Activated CD8-positive, alpha-beta memory T cell treated with anti-CD3 and anti-CD28 coated beads, Interleukin-2, amount 50 U/mL, for 24 hours (primary cell): ENCODE measurements around the gene MRI1.

Experiments used
- DNase-seq: peaks from one replicate; pipeline ENCODE4 v3.0.0-alpha.2; 2020; ENCODE audit errors: extremely low read depth

The MRI1 gene

DNA sequence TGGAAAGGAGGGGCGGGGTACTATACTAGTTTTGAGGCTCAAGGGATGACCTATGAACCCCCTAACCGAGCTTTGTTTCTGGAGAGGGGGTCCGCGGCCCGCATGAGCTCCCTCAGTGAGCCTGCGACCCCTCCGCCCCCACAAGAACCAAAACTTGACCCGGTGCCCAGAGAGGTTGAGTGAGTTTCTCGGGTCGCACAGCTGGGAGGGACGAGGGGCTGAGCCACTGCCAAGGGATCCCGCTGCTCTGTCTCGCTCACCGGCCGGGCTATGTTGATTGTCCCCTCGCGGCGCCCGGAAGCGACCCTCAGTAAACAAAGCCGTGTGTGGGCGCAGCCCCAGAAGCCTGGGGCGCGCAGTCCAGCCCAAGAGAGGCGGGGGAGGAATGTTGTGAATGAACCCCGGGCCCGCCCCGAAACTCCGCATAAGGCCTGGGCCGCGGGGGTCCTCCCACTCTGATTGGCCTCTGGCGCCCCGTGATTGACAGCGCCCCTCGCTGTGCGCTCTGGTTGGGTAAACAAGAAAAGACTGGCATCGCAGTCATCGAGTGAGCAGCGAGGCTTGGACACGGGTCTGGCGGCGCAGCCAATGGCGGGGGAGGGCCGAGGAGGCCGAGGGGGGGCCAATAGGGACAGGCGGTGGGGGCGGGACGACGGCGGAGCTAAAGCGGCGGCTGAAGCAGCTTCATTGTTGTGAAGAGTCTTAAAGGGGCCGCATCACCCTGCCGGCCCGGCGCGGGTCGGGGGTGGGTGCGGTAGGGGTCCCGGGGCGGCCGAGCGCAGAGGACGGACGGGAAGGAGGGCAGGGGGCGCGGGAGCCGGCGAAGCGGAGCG, 30.7 kb downstream of the MRI1 start, which contains the start of gene ZSWIM4:
TSS of gene ZSWIM4 (plus strand) at position 687 of the 833 bp plus-strand sequence. CDS start 206 bp downstream, outside the sequence.
- DNase-seq, result peak; percentile 90

DNA sequence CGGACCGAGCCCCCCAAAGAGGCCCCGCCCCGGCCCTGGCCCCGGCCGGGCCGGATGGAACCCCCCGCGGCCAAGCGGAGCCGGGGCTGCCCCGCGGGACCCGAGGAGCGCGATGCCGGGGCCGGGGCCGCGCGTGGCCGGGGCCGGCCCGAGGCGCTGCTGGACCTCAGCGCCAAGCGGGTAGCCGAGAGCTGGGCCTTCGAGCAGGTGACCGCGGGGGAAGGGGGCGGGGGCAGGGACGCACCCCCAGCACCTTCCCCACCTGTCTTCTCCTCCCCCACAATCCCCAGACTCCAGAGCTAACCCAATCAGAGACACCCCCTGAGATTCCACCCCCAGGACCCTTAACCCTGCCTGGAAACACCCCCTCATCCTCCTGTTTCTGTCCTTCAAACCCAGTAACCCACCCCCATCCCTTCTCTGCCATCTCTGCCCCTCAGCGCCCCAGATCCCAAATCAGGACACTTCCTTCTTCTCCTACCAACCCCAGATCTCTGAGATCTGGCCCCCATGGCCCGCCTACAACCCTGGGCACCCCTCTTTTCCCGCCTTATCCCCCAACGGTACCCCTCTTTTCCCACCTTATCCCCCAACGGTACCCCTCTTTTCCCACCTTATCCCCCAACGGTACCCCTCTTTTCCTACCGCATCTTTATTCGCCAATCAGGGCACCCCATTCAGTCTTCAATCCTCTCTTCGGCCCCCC, 31.4 kb downstream of the MRI1 start:
- no peak for DNase-seq

- no peak for DNase-seq
Measured at GRCh38 chr19:13796301-13797057, 32.2 kb downstream of the MRI1 start.

GRCh38 chr19:13797058-13797440, 32.7 kb downstream of the MRI1 start:
- DNase-seq, result no peak

DNA sequence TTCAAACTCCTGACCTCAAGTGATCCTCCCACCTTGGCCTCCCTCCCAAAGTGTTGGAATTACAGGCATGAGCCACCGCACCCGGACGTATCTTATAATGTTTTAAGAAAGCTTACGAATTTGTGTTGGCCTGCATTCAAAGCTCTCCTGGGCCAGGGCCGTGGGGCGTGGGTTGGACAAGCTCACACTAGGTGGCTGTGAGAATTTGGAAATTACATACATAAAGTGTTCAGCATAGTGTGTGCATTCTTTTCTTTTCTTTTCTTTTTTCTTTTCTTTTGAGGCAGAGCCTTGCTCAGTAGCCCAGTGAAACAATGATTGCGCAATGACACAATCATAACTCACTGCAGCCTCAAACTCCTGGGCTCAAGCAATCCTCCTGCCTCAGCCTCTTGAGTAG, 33.5 kb downstream of the MRI1 start:
- no peak for DNase-seq

- DNase-seq, result no peak
Measured at GRCh38 chr19:13799669-13800068, 35.3 kb downstream of the MRI1 start.

DNA sequence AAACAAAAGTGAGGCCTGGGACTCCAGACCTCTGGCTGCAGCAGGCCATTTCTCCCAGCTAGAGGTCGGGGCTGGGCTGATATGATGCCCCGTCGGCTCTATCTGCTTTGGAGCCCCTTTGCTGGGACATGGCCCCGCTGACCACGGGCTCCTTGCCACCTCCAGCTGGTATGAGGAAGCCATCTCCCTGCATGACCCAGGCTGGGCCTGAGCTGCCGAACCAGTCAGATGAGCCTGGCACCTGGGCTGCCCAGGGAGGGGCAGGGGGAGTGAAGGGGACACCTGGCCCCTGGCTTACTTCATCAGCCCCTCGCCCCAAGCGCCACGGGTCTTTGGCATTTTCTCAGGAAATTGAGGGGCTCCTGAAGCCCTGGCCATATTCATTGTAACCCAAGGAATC, 38.7 kb downstream of the MRI1 start:
- DNase-seq, result no peak

DNA sequence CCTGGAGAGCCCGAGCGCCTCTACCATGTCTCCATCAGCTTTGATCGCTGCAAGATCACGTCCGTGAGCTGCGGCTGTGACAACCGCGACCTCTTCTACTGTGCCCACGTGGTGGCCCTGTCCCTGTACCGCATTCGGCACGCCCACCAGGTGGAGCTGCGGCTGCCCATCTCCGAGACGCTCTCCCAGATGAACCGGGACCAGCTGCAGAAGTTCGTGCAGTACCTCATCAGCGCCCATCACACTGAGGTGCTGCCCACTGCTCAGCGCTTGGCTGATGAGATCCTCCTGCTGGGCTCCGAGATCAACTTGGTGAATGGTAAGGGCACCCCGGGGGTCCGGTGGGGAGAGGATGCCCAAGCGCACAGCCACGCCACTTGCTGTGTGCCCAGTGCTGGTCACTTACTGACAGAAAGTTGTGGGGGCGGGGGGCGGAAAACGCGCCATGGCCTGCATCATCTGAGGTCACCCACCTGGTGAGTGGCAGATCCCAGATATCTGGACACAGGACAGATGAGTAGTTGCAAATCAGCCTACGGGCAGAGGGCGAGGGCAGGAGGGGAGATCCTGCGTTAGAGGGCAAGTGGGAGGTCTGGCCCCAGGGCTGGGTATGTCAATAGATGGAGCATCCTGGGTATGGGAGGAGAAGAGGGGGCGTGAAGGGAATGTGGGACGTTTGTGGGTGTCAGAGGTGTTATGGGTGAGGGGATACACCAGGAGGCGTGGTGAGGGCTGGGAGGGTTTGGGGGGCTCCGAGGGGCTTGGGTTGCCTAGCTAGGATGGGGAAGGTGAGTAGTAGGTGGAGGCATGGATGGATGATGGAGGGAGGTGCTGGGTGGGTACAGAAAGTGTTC, 40.7 kb downstream of the MRI1 start:
- DNase-seq, result no peak

GRCh38 chr19:13806728-13807127, 42.4 kb downstream of the MRI1 start:
- no peak for DNase-seq

DNA sequence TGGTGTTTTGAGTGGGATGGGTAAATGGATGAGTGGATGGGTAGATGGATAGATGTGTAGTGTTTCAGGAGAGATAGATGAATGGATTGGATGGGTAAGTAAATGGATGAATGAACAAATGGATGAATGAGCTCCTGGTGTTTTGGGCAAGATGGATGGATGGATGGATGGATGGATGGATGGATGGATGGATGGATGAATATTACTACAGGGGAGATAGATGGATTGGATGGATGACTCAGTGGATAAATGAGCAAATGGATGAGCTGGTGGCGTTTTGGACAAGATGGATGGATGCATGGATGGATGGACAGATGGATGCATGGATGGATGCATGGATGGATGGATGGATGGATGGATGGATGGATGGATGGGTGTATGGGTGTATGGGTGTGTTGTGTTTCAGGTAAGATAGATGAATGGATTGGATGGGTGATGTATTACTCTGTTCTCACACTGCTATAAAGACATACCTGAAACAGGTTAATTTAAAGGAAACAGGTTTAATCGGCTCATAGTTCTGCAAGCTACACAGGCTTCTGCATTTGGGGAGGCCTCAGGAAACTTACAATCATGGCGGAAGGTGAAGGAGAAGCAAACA, 43.2 kb downstream of the MRI1 start:
- DNase-seq, result no peak

DNA sequence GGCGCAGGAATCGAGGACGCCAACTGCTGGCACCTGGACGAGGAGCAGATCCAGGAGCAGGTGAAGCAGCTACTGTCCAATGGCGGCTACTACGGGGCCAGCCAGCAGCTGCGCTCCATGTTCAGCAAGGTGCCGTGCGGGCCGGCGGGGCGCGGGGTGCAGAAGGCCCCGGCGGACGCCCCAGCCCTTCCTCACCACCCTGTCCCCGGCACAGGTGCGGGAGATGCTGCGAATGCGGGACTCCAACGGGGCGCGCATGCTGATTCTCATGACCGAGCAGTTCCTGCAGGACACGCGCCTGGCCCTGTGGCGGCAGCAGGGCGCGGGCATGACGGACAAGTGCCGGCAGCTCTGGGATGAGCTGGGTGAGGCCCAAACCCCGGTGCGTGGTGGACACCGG, 44.5 kb downstream of the MRI1 start:
- DNase-seq, result no peak

- no peak for DNase-seq
Measured at GRCh38 chr19:13812544-13812943, 48.2 kb downstream of the MRI1 start.

- no peak for DNase-seq
Measured at GRCh38 chr19:13813147-13813546, 48.8 kb downstream of the MRI1 start.

GRCh38 chr19:13814550-13814949, 50.2 kb downstream of the MRI1 start:
- no peak for DNase-seq

DNA sequence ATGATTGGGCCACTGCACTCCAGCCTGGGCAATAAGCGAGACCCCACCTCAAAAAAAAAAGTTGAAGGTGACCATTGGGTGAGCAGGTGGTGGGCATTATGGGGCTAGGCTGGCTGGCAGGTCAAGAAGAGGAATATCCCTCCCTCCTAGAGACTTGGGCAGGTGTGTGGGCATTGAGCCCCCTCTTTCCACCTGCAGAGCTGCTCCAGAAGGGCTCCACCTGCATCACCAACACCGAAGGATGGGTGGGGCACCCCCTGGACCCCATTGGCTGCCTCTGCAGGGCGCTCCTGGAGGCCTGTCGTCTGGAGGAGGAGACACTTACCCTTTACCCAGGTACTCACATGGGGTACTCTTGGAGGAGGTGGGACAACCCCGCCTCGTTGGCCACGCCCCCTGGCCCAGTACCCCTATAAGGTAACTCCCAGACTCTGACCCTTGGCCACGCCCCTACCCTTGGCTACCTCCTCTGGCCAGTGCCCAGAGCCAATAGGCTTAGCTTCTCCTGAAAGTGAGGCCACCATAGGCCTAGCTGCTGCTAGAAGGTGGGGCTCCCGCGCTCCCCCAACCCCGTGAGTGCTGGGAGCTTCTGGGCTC, 52.8 kb downstream of the MRI1 start:
- no peak for DNase-seq

DNA sequence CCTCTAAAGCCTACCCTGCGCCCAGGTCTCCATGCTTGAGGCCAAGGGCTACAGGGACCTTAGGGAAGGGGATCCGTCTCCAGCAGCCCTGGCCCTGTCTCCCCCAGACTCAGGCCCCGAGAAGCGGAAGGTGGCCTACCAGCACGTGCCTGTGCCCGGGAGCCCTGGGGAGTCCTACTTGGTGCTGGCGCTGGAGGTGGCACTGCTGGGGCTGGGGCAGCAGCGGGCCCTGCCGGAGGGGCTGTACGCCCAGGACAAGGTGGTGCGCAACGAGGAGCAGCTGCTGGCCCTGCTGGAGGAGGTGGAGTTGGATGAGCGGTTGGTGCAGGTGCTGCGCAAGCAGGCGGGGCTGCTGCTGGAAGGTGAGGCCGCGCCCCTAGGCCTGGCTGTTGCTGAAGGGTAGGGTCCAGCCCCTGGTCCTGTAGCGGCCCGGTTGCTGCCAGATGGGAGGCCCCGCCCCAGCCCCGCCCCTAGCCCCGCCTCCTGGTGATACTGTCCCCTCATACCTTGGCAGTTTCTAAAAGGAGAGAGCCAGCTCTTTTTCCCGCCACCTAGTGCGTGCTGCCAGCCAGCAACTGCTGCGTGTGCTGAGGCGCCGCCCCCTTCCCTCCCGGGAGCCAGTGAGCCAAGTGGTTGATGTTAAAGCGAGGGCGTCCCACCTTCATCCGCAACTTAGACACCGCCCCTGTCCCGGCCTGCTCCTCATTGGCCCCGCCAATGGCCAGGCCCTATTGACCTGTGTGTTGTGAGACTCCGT, 53.5 kb downstream of the MRI1 start:
- no peak for DNase-seq

- DNase-seq, result no peak
Measured at GRCh38 chr19:13819238-13819637, 54.9 kb downstream of the MRI1 start.

- DNase-seq, result no peak
Measured at GRCh38 chr19:13821292-13821691, 57.0 kb downstream of the MRI1 start.

GRCh38 chr19:13823256-13823655, 58.9 kb downstream of the MRI1 start:
- no peak for DNase-seq
